Activated CD8-positive, alpha-beta memory T cell treated with anti-CD3 and anti-CD28 coated beads, Interleukin-2, amount 50 U/mL, for 4 hours (primary cell): ENCODE measurements around the gene FAM13A.

Experiments
- DNase-seq: peaks from one replicate; pipeline ENCODE4 v3.0.0-alpha.2; 2020

The FAM13A gene

GRCh38 chr4:88737307-88737941 lies 319.6 kb downstream of the FAM13A start:
- DNase-seq, result no peak

DNA sequence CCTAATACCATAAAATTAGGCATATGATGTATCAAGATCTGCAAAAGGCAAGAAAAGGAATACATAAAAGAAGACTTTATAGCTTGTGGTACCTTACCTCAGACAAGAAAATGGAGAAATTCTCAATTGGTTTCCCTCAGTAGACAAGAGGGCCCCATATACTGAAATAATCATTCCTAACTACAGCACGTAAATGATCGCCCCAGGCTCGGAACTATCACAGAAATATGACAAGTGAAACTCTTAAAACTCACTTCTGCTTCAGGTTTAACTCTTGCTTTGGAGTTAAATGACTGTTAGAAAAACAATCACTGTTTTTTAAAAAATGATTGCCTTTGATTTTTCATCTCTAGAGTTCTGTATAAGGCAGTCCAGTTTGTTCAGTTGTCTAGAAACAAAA lies 320.7 kb downstream of the FAM13A start:
- DNase-seq, result no peak

DNA sequence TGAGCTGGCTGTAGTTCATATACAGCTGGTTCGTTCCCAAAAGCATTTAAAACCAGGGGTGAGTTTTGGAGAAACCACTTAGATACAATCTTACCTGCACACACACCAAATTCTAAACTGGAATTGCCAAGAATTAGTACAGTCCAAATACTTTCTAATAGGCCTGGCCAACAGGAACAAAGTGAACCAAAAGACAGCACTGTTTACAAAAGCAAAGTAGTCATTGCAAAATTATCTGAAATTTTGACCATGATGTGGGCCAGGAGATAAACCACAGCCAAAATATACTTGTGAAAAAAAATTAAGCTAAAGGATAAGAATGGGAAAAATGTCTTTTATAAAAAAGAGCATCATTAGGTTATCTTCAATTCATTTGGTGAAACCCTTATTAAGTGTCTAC lies 321.4 kb downstream of the FAM13A start:
- no peak for DNase-seq

- DNase-seq, result no peak
These were observed 322.5 kb downstream of the FAM13A start for GRCh38 chr4:88734403-88734949.

GRCh38 chr4:88732714-88733368 lies 324.1 kb downstream of the FAM13A start:
- DNase-seq, result no peak

- DNase-seq, result no peak
These were observed 325.6 kb downstream of the FAM13A start for GRCh38 chr4:88731381-88731780.

- DNase-seq, result no peak
These were observed 326.2 kb downstream of the FAM13A start for GRCh38 chr4:88730811-88731210.

DNA sequence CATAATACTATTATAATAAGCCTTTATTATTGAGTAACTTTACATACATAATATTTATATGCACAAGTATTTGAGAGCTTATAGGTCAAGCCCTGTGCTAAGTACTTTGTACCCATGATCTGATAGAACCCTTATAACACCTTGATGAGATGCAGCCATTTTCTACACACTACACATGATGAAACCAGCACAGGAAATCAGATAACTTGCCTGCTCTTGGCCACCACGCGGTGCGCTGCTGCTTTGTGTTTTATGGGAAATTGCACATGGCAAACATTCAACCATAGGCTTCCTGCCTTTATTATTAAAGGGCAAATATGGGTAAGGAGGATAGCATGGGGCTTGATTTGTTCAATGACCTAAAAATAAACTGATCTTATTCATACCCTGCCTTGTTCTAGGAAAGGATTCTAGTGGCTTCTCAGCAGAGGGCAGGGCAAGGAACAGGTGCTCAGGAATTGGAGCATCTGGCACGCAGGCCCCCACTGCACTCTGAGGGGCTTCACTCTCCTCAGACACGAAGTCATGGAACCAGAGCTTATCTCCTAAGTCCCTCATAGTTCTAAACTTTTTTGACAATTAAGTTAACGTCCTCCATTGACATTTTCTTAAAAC lies 327.7 kb downstream of the FAM13A start:
- no peak for DNase-seq

DNA sequence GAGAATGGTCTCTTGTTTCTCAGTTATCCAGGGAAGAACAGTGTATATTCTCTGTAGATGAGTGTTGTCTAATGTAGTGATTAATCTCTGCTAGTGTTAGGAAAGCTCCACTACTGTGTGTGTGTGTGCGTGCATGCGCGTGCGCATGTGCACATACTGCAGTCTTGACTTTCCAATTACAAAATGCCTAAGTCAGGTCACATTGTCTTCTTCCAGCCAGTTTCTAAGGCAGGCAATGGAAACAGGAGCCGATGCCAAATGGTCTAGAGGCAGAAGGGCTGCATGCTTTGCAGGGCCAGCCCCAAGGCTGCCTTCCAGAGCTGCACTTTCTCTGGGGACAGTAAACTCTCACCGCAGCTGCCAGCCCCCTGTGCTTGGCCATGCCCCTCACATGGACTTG lies 328.8 kb downstream of the FAM13A start:
- DNase-seq, result no peak

GRCh38 chr4:88725986-88726385 lies 331.0 kb downstream of the FAM13A start:
- no peak for DNase-seq

DNA sequence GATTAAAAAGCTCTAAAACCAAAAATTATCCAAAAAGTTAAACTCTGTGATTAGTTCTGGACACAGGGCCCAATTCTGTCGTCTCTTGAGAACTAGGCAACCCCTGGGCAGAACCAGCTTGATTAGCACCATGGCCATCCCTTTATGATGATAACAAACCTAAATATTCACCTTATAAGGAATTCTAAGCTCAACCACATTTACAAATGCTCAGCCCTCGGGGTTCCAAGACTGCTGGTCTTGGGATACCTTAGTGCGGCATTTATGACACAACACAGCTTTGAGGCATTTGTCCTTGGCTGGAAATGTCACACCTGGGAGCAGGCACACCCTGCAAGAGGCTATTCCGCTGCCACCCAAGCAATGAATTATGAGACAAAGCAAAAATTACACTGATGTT lies 331.8 kb downstream of the FAM13A start:
- no peak for DNase-seq

GRCh38 chr4:88724406-88724805 lies 332.6 kb downstream of the FAM13A start:
- DNase-seq, result no peak

GRCh38 chr4:88722828-88723227 lies 334.2 kb downstream of the FAM13A start:
- DNase-seq, result no peak

DNA sequence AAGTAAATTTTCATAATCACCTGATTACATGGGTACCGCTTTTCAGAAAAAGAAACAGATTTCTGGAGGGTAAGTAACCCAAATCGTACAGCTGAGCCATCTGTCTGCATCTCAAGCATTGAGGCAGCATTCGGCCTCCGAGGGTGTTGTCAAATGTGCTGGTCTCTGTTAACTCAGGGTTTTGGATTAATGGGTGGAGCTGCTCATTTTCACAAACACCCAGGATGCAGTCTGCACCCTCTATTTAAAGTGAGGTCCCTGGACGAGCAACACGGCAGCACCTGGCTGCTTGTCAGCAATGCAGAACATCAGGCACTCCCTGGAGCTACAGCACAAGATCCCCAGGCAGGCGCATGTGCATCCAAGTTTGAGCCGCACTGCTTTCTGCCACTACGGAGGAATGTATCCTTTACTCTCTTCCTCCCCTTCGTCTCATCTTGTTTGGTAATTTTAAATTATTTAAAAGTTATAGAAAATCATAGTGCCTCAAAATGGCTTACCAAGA lies 334.7 kb downstream of the FAM13A start:
- no peak for DNase-seq

DNA sequence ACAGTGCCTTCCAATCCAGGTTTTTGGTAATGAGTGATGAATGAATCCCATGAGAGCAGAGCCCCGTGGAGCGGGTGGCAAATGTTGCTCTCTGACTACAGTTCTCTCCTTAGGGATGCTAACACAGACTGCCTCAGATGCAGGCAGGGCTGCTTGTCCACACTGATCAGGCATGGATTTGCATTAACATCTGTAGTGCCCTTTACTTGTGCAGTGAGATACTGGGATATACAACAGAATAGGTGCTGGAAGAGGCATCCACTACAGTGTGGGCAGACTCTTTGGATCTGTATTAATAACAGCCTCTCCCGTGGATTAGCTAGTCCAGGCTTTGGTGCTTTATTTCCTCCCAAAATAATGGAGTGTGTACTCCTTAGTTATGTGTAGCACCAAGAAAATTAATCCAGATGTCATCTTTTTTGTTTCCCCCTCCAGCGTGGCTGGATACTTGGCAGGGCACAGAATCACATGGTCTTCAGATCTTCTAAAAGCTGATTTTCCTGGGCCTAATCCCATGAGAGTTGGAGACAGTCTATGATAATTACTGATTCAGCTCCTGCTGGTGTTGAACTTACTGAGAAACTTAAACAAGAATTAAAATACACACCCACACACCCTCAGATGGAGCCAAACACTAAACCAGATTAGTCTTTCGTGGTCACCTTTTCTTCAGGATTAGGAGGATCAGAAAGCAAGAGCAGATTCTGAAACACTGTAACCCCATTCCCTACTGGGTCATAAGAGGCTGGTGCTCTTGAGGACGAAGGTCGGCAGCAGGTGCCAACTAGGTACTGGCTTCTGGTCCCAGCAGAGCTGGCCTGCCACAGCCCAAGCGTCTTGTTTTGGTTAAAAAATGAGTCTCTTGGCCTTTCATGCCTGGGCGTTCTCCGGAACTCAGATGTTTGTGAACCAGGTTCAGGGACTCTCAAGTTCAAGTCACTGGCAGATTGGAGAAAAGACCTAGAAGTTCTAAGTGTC lies 336.2 kb downstream of the FAM13A start:
- DNase-seq, result no peak

- DNase-seq, result no peak
These were observed 337.6 kb downstream of the FAM13A start for GRCh38 chr4:88719381-88719780.

GRCh38 chr4:88718098-88718497 lies 338.9 kb downstream of the FAM13A start:
- DNase-seq, result no peak

DNA sequence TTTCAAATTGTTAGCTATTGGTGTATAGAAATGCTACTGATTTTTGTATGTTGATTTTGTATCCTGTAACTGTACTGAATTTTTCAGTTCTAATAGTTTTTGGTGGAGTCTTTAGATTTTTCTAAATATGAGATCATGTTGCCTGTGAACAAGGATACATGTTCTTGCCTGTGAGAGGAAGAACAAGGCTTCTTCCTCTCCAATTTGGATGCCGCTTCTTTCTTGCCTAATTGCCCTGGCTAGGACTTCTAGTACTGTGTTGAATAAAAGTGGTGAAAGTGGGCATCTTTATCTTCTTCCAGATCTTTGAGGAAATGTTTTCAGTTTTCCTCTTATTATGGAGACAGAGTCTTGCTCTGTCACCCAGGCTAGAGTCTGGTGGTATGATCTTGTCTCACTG lies 343.2 kb downstream of the FAM13A start:
- DNase-seq, result no peak

GRCh38 chr4:88709989-88710388 lies 347.0 kb downstream of the FAM13A start:
- no peak for DNase-seq

- no peak for DNase-seq
These were observed 350.4 kb downstream of the FAM13A start for GRCh38 chr4:88706574-88706973.

DNA sequence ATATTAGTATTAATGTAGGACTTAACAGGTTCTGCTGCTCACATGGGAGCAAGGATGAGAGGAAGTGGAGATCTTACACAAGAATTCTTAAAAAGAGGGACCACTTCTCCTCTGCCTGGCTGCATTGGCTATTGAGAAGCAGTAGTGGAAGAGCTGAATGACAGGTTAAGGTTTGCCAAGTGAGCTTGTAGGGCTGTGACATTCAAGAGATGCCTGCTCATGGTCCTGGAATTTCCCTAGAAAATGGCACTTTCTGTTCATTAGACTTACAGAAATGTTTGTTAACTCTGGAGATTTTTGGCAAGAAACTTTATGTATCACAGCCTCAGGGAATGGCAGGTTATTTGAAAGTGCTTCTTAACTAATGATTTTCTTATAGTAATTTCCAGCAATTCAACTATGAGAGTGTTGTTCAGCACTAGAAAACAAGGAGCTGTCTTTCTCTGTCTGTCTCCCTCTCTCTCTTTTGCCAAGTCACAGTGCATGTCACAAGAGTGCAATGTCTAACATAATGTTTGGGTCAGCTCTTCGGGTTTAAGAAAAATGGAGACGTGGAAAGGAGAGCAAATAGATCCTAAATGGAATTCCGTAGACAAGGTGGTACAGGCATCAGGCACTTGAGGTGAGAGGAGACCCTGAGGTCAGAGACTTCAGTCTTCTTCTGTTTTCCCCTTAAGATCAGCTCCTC lies 351.0 kb downstream of the FAM13A start:
- no peak for DNase-seq

DNA sequence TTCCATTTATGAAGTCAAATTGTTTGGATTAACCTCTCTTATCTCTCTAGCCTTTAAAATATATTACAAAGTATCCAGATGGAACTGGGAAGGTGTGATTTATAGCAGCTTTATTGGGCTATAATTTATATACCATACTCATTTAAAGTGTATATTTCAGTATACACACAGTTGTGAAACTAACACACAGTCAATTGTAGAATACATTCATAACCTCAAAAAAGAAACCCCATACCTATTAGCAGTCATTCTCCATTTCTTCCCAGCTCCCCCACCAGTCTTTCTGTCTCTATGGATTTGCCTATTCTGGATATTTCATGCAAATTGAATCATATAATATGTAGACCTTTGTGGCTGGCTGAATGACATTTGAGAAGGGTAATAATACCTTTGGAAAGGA lies 351.8 kb downstream of the FAM13A start:
- no peak for DNase-seq
